Ectodermal cell (in vitro differentiated cells): Measurements from ENCODE around the gene CRABP1. TPM values are rescaled to one million over a fixed set of nuclear protein-coding genes. Genes with fewer than 3 reads are reported as not detected.

Experiments
- H3K27ac ChIP-seq: 2 replicates; pipeline ENCODE4 v1.7.0; 2013; ENCODE audit warnings: mild to moderate bottlenecking, low read depth, low read length; ENCODE audit not compliant: insufficient read depth, poor library complexity, severe bottlenecking
- H3K27me3 ChIP-seq: 2 replicates; pipeline ENCODE4 v1.7.0; 2013; ENCODE audit warnings: mild to moderate bottlenecking, low read length; ENCODE audit not compliant: insufficient read depth, control insufficient read depth, poor library complexity, severe bottlenecking
- H3K36me3 ChIP-seq: one replicate; pipeline ENCODE4 v1.7.0; 2013; ENCODE audit warnings: low read length; ENCODE audit not compliant: control insufficient read depth, insufficient read depth
- H3K4me1 ChIP-seq: one replicate; pipeline ENCODE4 v1.7.0; 2013; ENCODE audit warnings: low read length; ENCODE audit not compliant: control insufficient read depth, insufficient read depth
- H3K4me3 ChIP-seq: 2 replicates; pipeline ENCODE4 v1.7.0; 2013; ENCODE audit warnings: low read depth, low read length, control low read depth; ENCODE audit not compliant: insufficient read depth
- H3K9me3 ChIP-seq: 2 replicates; pipeline ENCODE4 v1.7.0; 2013; ENCODE audit warnings: mild to moderate bottlenecking, low read length, moderate library complexity; ENCODE audit not compliant: control insufficient read depth
- WGBS, 2 experiments: methylation state at CpG; one replicate each; pipeline ENCODE4 v1.1.7; 2013; ENCODE audit warnings: missing lambda C conversion rate in 2 of 2; 5-methylcytosine and 5-hydroxymethylcytosine counted together
- polyA plus RNA-seq, 4 experiments: library from polyadenylated mRNA; stranded (reverse); fragments of 50-300 nt; gene quantifications; one replicate each; pipeline ENCODE4 v1.2.3, GENCODE V29; 2013

The CRABP1 gene
- polyA plus RNA-seq (2013, experiment 1 of 4) = 1,552 TPM
- 959 TPM for polyA plus RNA-seq (2013, experiment 2 of 4)
- polyA plus RNA-seq (2013, experiment 3 of 4) = 2,069 TPM
- 2,116 TPM for polyA plus RNA-seq (2013, experiment 4 of 4)

DNA sequence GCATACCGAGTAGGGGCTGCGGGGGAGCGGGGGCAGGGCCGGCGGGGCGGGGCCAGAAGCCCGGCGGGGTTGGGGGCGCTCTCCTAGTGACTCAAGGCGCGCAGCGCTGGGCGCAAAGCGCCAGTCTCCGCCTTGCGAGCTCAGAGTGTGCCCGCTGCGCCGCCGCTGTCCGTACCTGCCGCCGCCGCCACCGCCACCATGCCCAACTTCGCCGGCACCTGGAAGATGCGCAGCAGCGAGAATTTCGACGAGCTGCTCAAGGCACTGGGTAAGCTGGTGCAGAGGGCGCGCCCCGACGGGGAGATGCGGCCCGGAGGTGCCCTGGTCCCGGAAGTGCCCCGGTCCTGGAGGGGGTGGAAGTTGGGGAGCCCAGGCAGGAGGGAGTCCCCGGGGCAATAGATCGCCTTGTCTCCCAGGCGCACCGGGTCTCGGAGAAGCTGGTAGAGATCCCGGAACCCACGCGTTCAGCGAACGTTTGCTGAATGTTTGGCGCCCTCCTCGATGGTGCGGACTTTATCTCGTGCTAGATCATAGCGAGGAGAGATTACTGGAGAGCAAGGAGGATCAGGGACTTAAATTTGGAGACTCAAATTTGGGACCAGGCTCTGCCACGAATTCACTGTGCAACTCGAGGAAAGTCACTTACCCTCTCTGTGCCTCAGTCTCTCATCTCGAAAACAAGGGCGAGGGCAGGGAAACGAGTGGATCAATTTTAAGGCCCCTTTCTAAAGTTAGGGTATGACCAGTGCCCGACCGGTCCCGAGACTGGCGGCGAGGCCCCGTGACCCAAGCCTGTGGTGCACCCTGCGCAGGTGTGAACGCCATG, at the start of gene CRABP1:
Gene CRABP1, plus strand, starts transcription at position 123 of the 826 bp plus-strand sequence. Its CDS starts 76 bp downstream, at position 199.
- Histone ChIP-seq H3K4me3 (peak within 1 kb of the TSS; percentile 65), H3K36me3 (peaks cover 10% of the 10 kb centered on the region), H3K4me1 (peaks cover 33% of the 10 kb centered on the region), H3K9me3 (no peaks in the 10 kb centered on the region), H3K27ac (no peak within 1 kb of the TSS), H3K27me3 (peaks cover 40% of the 10 kb centered on the region)
- WGBS, 2 experiments = 1% methylated on average over 67 of the region's 67 CpGs

DNA sequence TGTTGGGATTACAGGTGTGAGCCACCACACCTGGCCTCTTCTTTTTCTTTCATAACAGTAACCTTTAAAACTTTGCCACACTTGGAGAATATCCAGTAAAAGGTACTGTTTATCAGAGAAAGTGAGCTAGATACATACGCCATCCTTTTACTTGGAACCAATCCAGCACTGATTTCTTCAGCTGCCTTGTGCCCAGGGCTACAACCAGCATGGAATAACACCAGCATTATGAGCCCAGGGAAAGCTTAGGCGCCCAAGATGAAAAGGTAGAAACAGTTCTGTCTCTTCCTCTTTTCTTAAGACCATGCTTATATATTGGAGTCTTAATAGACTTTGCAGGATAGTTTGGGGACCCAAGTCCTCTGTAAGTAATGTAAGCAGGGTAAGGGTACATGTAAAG, 49.1 kb upstream of the CRABP1 start:
- no peaks in the 10 kb centered on the region for H3K9me3 ChIP-seq
- WGBS, 2 experiments = 65 to 79% methylated on average over 2 of the region's 2 CpGs
- no peaks in the 10 kb centered on the region for H3K27me3 ChIP-seq
- H3K27ac ChIP-seq = no peak overlapping the region
- no peaks in the 10 kb centered on the region for H3K4me1 ChIP-seq
- H3K36me3 ChIP-seq = peaks cover 2% of the 10 kb centered on the region
- H3K4me3 ChIP-seq = no peak overlapping the region

DNA sequence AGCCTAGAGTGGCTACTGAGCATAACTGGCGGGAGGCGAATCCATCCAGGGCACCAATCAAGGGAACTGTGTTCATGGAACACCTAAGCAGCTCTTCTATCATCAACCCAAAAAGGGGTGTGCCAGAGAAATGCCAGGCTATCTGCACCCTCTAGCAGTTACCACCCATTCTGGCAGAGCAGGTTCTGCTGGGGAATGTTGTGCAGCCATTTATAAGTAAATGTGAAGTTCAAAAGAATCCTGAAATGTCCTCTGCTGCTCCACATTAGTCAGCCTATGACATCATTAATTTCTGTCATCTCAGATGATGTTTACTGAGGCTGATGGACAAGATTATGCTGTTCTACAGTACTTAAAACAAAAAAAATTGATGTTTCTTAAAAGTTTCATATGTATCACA, 48.5 kb upstream of the CRABP1 start:
- Histone ChIP-seq H3K36me3 (peaks cover 2% of the 10 kb centered on the region), H3K27me3 (no peaks in the 10 kb centered on the region), H3K4me1 (no peaks in the 10 kb centered on the region), H3K4me3 (no peak overlapping the region), H3K9me3 (no peaks in the 10 kb centered on the region), H3K27ac (no peak overlapping the region)
- 92 to 95% methylated on average over 2 of the region's 2 CpGs for WGBS, 2 experiments

DNA sequence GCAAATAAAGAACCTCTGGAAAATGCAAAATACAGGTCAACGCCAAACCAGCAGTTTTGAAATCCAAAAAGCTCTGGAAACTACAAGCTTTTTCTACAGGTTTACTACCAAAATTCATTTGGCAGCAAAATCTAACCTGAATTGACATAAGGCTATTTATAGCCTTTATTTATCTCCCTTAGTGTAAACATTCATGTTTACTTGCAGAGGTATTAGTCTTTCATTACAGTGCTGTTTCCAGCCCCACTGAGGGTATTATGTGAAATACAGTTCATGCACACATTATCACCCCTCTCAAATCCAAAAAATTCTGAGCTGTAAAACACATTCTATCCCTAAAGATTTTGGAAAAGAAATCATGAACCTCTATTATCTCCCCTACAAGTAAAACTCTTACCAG, 47.9 kb upstream of the CRABP1 start:
- no peak overlapping the region for H3K4me3 ChIP-seq
- peaks cover 2% of the 10 kb centered on the region for H3K36me3 ChIP-seq
- no peaks in the 10 kb centered on the region for H3K4me1 ChIP-seq
- no peaks in the 10 kb centered on the region for H3K27me3 ChIP-seq
- H3K27ac ChIP-seq = no peak overlapping the region
- 81 to 94% methylated on average over 1 of the region's 1 CpG for WGBS, 2 experiments
- H3K9me3 ChIP-seq = no peaks in the 10 kb centered on the region

DNA sequence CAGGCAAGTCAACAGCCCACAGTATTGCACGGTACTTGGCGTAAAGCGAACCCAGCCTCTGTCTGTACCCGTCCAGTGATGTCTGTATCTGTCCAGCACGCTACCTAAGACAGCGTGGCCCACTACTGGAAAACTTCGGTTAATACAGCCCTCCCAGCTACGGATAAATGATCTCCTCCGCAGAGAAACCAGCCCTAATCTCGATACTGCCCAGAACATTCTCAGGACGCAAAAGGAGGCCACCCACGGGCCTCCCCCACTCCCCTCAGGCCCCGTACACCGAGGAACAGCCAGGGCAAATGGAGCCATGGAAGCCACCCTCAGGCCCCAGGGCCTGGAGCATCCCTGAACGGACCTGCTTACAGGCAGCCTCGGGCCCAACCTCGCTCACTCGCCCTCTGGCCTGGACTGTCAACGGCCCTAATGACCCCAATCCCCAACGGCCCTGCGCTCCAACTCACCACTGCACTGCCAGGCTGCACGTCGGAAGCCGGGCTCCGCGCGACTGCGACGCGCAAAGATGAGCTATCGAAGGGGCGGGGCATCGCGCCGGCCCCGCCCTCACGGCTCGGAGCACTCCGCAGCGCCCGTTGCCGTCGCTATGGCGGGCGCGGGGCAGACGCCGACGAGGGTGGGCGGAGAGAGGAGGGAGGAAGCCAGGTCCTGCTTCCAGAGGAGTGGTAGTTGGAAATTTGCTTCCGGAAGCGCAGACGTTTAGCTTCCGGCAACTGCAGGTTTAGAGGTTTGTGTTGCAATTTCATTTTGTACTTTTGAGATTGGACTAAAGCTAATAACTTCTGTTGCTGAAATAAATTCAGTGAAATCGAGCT, 40.8 kb upstream of the CRABP1 start, which contains the start of gene SKIC8:
Gene SKIC8, minus strand, starts transcription at position 509 of the 830 bp plus-strand sequence. CDS start 3,923 bp downstream, outside the sequence.
- Histone ChIP-seq H3K27me3 (peaks cover 16% of the 10 kb centered on the region), H3K4me1 (no peaks in the 10 kb centered on the region), H3K36me3 (no peaks in the 10 kb centered on the region), H3K4me3 (peak within 1 kb of the TSS; percentile 95), H3K27ac (peak within 1 kb of the TSS; percentile 38), H3K9me3 (no peaks in the 10 kb centered on the region)
- 1% methylated on average over 55 of the region's 55 CpGs for WGBS, 2 experiments

DNA sequence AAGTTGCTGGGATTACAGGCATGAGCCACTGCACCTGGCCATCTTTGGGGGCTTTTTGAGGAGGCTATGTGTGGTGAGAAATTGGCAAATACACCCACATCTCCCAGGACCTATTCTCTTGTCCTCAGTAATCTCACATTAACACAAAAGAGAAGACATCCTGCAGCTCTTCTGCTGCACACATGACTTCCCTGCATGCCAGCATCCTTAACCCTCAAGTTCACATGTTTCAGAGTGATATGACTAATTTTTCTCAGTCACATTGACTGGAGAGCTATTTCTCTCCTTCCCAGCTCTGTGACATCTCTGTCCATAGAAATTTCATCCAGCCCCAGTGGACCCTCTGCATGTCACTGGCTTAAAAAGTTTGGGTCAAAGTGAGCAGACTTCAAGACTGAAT, 38.8 kb upstream of the CRABP1 start:
- no peak overlapping the region for H3K4me3 ChIP-seq
- H3K9me3 ChIP-seq = no peaks in the 10 kb centered on the region
- H3K4me1 ChIP-seq = no peaks in the 10 kb centered on the region
- no peaks in the 10 kb centered on the region for H3K36me3 ChIP-seq
- H3K27me3 ChIP-seq = peaks cover 16% of the 10 kb centered on the region
- H3K27ac ChIP-seq = no peak overlapping the region

DNA sequence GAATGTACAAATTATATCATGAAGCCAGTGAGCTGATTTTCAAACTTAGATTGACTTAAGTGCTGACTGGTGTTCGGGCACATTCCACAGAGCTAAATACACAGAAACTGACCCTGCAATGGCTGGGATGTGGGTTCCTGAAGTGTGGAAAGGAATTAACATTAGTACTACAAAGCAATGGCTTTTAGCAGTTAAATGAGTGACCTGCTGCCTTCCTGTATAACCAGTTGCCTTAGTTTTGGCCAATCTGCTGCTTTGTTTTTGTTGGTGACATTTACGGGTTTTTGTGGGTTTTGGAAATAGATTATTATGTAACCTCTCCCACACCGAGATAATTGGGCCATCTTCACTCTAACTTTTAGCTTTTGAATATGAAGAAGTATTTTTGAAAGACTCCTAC, 38.3 kb upstream of the CRABP1 start:
- H3K27me3 ChIP-seq = peaks cover 16% of the 10 kb centered on the region
- no peak overlapping the region for H3K27ac ChIP-seq
- H3K36me3 ChIP-seq = no peaks in the 10 kb centered on the region
- H3K9me3 ChIP-seq = no peaks in the 10 kb centered on the region
- H3K4me3 ChIP-seq = no peak overlapping the region
- WGBS, 2 experiments = 72 to 88% methylated on average over 1 to 3 of the region's 3 CpGs
- no peaks in the 10 kb centered on the region for H3K4me1 ChIP-seq

DNA sequence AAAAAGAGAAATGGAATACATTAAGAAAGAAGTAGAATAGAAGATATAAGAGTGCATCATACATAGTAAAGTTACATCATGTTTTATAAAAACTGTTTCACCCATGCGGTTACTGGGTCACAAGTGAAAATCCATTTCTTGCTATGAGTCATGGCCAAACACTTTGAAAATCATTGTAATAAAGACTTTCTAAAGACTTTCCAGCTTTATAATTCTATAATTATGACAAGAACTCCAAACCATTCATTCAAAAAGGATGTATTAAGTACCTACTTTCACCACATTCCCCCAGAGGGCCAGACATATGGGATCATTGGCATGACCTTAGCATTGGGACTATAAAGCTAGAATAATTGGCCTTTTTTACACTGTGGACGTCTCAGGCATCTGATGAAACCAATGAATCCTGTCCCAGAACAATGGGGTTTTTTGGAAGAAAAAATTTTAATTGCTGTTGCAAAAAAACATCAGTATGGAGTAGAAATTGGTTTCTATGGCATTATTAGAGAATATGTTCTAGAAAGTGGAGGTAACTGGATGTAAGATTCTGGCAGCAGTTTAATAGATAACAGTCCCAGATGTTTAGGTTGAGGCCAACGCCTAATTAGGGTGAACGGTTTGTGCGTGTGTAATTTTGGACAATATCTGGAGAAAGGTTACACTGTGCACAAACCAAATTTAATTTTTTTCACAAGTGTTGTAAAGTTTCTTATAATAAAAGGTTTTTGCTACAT, 37.4 kb upstream of the CRABP1 start:
- no peak overlapping the region for H3K27ac ChIP-seq
- 92 to 97% methylated on average over 5 of the region's 5 CpGs for WGBS, 2 experiments

DNA sequence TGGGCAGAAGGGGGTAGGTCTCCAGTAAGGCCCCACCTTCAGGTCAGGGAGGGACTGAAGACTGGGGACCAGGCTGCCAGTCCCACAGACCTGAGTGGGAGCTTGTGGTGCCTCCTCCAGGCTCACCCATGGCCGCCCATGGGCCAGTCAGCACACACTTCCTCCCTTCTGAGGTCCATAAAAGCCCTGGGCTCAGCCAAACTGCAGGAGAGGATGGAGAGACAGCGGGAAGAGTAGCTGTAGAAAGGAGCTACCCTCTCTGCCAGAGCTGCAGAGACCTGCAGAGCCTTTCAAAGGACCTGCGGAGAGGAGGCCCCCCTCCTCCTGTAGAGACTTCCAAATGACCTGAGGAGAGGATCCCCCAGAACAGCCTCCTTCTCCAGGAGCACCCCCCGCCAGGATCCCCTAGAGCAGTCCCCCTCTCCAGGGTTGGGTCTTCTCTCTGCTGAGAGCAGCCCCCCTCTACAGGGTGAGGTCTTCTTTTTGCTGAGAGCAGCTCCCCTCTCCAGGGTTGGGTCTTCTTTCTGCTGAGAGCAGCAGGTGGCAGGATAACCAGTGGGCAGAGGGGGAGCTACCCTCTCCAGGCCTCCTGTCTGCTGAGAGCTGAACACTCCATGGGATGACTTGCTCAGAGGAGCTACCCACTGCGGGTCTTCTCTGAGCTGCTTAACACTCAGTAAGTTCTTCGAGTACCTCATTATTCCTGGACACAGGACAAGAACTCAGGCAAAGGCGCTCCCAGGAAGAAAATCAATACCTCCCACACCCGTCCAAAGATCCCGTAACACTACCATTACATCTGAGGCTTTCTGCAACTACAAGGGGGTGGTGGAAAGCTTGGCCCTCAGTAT, 35.7 kb upstream of the CRABP1 start:
- H3K4me1 ChIP-seq = no peaks in the 10 kb centered on the region
- WGBS, 2 experiments = 90 to 93% methylated on average over 9 of the region's 9 CpGs
- H3K27ac ChIP-seq = no peak overlapping the region

More for the DNA sequence above, 37.4 kb upstream of the CRABP1 start:
- Histone ChIP-seq H3K27me3 (peaks cover 16% of the 10 kb centered on the region), H3K9me3 (no peaks in the 10 kb centered on the region), H3K4me1 (no peaks in the 10 kb centered on the region), H3K4me3 (no peak overlapping the region), H3K36me3 (no peaks in the 10 kb centered on the region)

More for the DNA sequence above, 35.7 kb upstream of the CRABP1 start:
- no peak overlapping the region for H3K4me3 ChIP-seq
- H3K36me3 ChIP-seq = no peaks in the 10 kb centered on the region
- H3K9me3 ChIP-seq = no peaks in the 10 kb centered on the region
- H3K27me3 ChIP-seq = peaks cover 16% of the 10 kb centered on the region
